Activated T-cell treated with anti-CD3 and anti-CD28 coated beads for 24 hours (primary cell): ENCODE results near the gene PCBP4.
"Not testable (repeated sequence)": the region's sequence is repeated elsewhere in the genome, so short reads cannot be mapped to it uniquely, and the experiment has no call there.

Experiments used
- DNase-seq: peaks from one replicate; pipeline ENCODE4 v3.0.0-alpha.2; 2020; ENCODE audit warnings: low read depth

PCBP4 gene

DNA sequence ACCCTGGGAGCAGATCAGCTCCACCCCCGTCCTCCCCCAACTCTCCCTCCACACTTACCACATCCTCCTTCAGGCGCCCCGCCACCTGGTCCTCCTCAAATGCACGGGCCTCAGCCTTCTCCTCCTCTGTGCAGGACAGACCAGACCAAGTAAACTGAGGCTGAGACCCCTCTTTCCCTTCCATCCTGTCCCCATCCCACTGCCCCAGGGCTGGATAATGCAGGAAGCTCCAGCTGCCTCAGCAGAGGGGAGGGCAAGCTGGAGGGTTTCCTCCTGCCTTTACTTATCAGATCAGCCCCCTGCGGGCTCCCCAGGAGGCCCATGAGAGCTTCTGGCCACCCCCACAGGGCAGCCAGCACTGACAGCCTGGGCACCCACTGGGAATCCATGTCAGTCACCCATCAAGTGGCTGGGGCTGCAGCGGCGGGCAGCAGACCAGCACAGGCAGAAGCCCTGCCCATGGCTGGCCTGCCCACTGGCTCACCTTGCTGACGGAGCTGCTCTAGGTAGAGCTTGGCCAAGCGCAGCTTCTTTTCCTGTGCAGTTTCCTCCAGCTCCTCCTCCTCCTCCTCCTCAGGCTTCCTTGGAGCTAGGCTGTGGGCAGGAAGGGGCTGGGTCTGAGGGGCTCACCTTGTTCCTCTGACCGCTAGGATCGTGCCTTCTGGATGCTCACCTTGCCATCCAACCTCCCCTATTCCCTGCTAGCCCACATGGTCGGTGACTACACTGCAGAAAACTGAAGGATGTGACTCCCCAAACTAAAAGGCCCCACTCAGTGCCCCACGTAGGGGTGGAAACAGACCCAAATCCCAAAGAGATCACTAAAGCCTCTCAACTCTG lies 29.4 kb downstream of the PCBP4 start:
- no peak for DNase-seq

DNA sequence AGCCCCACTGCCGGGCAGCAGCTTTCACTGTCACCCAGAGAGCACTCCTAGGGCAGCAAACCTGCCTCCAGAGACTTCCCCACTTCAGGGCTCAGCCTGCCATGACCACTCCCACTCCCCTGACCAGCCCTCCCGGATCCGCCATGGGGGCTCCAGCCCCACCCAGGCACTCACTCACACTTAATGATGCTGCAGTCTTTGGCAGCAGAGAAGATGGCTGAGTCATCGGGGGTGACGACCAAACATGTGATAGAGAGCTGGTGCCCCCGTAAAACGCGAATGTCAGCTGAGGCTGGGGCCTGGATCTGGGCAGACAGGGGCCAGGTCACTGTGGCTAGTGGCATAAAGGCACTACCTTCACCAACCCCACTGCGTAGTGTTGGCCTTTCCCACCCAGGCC lies 30.2 kb downstream of the PCBP4 start:
- DNase-seq, result no peak

DNA sequence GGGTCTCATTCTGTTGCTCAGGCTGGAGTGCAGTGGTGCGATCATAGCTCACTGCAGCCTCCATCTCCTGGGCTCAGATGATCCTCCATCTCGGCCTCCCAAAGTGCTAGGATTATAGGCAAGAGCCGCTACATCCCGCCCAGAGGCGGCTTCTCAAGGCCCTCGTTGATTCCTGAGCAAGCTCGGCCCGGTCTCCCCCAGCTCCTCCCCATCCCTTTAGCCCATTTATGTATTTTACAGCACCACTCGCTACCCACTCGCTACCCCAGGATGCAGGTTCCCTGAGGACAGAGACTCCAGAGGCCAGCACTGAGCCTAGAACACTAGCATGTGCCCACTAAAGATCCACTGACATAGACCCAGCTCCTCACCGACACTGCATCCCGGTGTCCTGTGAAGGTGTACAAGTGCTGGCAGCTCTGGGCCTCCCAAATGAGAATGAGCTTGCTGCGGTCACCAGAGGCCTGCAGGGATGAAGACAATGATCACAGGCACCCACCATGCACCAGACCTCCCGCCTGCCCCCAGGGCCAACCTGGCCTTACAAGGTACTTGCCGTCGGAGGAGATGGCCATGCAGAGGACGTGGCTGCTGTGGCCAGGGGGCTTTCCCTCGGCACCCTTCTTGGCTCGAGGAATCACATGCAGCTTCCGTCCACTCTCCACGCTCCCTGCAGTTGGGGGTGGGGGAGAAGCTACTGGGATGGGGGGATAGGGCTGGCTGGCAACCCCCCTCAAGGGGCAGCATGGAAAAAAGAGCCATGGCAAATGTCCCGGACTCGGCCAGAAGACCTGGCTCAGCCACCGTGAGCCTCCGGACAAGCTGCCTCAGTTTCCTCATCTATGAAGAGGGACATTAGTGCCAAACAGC lies 31.1 kb downstream of the PCBP4 start:
- DNase-seq, result no peak

DNA sequence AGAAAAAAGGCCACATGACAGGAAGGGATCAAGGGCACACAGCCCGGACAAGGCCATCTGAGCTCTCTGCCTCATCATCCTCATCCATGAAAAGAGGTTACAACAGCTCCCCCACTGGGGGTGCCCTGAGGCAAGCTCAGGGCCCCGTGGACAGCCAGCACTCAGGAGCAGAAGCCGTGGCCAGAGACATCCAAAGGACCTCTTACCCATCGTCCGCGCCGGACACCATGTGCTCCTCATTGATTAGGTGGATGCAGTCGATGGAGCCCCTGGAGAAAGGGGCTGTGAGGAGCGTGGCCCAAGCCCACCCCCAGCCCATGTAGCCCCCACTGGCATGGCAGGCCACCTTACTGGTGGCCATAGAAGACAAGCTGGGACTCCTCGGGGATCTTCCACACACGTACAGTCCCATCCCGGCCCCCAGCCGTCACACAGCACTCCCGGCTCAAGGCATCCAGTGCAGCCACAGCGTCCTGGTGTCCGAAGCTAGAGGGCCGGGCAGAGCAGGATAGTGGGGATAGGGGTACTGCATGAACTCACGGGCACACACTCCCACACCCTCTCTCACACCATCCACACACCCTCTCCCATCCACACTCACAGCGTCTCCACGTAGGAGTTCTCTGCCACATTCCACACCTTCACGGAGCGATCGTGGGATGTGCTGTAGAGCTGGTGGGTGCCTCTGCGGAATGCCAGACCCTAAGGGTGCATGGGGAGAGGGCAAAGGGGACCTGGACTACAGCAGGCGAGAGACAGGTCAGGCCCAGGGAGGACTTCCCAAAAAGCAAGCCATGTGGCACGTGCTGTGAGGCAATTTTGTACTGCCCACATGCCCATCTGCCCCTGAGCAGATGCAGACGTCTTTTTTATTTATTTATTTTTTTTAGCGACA lies 32.0 kb downstream of the PCBP4 start:
- DNase-seq, result no peak

DNA sequence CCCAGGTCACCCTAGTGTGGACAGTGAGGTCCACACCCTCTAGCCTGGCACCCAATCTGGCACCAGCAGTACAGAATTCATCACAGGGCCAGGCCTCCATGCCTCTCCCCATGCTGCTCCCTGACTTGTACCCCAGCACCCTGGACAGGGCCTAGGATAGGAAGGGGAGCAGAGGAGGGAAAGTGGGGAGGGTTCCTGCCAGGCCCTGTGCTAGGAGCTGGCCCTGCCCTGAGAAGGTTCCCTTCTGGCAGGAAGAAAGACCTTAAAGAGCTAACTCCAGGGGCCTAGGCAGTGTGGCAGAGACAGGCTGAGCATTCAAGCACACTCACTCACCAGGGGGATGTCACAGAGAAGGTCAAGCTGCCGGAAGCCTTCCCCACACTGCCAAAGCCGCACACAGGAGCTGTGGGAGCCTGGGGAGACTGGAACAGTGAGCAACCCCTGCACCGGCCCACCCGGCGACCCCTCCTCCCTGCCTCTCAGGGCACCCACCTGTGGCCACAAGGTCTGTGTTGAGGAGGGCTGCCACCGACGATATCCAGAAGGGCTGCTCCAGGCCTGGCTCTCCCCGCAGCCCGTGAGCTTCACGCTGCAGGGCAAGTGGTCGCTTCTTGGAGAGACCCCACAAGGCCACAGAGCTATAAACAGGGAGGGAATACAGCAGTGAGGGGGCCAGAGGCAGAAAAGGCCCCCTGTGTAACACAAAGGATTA lies 33.0 kb downstream of the PCBP4 start:
- no peak for DNase-seq

DNA sequence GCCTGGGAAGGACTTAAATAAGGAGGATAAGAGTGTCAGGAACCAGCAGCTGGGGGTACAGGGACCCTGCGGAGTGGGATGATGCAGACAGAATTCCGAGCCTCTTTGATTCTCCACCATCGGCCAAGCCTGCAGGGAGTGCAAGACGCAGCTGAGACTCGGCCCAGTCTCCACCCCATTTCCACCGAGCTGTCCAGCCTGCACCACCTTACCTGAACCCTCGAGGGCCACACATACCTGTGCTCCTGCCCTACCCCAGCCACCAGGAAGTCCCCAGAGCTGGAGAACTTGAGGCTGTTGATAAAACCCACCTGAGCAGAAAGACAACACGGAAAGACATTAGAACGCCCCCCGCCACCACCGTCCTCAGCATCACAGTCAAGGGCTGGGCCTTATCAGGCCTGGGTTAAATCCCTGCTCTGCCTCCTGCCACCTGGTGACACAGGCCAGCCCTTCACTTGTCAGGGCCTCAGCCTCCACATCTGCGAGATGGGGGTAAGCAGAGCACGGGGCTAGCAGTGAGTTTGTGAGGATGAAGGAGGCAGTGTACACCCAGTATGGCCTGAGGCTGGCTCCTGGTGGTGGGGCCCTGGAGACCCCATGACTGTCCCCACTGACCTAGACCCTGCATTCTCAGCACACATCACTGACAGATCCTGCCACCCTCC lies 33.6 kb downstream of the PCBP4 start:
- no peak for DNase-seq

DNA sequence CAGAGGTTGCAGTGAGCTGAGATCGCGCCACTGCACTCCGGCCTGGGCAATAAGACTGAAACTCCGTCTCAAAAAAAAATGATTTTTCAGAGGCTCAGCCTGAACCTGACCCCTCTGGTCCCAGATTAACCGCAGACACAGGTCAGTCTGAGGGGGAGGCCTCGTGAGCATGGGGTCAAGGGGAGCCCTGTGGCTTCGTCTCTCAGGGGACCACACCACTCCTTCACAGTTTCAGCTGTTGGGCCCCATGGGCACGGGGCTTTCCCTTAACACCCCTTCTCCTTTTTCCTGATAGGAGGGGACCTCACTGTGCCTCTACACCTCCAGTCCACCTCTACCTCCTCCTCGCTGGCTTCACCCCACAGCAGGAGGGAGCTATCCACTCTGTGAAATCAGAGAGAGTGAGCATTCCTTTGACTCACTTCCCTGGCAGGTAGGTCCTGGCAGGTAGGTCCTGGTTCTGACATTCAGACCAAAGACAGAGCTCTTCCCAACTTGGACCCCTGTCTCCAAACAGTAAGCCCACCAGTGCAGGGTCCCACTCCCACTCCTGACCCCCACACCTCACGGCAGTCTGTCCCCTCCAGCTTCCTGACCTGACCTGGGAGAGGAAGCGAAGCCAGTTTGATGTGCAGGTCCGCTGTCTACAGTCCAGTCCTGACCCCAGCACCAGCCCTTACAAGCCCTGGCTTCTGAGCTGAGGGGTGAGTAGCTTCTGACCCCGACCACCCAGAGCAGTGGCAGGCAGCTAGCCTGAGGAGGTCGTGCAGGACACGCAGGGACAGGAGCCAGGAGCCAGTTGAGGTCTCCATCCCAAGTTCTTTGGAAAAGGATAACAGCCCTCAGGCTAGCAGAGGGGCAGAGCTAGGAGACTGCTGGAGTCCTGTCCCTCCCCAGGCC lies 34.5 kb downstream of the PCBP4 start:
- DNase-seq, result no peak

DNA sequence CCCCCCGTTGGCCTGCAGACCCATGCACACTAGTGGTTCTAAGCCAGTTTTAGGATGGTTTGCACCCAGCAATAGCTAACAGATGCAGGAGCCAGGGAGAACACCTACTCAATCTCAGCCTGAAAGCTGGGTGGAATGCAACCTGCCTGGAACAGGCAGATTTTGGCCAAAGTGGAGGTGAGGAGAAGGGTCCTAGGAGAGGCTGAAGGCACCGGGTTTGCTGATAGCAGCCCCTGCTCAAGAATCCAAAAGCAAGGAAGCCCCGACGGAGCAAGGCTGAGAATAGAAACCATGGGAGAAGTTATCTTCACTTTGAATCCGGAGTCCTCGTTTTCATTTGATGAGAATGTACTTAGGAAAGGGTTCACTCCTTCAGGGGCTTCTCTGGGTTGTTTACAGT lies 35.5 kb downstream of the PCBP4 start:
- no peak for DNase-seq

DNA sequence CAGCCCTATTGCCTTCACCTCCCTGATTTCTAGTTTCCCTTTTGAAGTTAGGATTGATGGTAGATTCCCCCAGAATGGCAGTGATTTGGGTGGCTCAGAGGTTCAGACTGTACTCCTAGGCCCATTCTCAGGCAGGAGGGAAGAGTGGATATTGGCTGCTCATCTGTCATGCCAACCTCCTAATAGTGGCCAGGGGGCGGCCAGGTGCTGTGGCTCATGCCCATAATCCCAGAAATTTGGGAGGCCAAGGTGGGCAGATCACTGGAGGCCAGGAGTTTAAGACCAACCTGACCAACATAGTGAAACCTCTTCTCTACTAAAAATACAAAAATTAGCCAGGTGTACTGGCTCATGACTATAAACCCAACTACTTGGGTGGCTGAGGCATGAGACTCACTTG lies 36.8 kb downstream of the PCBP4 start:
- DNase-seq, result no peak

DNA sequence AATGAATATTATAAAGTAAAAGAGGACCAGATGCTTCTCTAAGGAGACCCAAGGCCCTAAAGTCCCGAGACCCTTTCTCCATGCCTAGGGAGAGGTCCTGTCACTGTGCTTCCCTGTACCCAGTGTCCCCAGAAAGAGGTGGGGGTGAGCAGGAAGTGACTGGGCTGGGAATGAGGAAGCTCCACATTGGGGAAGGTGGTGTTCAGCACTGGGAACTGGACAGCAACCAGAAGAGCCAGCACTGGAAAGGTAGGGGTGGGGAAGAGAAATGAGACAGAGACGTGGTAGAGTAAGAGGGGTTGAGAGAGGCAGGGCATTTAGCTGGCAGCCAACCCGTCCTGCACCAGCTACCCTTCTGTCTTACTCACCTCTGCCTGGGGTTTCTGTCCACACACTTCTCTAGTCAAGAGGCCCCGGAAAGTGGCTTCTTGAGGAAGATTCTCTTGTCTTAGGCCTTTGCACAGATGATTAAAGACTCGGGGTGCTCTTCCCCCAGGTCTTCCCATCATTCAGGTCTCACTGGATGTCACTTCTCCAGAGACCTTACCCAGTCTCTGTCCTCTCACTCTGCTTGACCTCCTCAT lies 37.7 kb downstream of the PCBP4 start:
- DNase-seq, result no peak

DNA sequence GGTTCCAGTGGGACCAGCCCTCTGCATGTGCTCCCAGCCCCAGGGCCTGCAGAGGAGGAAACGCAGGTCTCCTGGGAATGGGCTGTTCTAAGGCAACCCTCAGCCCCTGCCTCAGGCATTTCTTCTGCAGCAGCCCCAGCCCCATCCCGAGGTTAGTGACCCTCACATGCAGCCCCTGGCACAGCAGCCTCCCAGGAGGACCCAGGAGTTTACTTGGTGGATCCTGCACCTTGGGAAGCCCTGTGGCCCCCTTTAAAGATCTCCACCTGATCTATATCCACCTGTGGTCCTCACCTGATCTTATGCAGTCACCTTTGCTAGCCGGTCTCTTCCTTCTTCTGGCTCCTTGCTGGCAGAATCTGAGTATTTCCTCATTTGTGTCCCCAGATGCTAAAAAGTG lies 38.3 kb downstream of the PCBP4 start:
- DNase-seq, result not testable (repeated sequence)

DNA sequence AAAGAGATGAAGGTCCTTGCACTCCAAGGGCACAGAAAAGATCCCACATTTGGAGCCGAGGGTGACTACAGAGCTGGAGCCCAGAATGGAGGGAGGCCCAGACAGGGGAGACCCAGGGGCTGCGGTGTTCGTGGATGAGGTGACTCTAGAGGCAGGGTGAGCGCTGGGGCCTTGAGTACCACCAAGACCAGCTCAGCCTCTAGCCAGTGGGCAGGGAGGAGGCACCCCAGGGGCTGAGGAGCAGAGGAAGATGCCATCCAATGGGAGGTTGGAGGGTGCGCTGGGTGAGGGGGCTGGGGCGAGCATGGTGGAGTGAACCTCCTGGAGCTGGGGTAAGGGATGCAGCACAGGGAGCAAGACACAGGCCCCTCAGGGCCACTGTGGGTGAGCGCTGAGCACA lies 38.8 kb downstream of the PCBP4 start:
- DNase-seq, result no peak

DNA sequence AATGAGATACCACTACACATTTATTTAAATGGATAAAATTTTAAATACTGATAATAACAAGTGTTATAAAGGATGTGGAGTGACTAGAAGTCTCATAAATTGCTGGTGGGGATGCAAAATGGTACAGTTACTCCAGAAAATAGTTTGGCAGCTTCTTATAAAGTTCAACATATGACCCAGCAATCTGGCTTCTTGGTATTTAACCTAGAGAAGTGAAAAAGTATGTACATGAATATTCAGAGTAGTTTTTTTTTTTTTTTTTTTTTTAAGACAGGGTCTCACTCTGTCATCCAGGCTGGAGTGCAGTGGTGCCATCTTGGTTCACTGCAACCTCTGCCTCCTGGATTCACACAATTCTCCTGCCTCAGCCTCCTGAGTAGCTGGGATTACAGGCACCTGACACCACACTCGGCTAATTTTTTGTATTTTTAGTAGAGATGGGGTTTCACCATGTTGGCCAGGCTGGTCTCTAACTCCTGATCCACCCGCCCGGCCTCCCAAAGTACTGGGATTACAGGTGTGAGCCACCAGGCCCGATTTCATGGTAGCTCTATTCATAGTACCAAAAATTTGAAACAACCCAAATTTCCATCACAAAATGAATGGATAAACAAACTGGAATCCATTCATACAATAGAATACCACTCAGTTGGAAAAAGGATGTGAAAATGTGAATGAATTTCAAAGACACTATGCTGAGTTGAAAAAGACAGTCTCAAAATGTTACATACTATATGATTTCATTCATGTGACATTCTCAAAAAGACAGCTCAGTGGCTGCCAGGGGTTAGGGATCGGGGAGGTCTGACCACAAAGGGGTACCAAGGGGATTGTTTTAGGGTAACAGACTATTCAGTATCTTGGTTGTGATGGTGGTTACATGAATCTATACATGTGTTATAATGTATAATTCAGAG lies 39.9 kb downstream of the PCBP4 start:
- DNase-seq, result no peak

DNA sequence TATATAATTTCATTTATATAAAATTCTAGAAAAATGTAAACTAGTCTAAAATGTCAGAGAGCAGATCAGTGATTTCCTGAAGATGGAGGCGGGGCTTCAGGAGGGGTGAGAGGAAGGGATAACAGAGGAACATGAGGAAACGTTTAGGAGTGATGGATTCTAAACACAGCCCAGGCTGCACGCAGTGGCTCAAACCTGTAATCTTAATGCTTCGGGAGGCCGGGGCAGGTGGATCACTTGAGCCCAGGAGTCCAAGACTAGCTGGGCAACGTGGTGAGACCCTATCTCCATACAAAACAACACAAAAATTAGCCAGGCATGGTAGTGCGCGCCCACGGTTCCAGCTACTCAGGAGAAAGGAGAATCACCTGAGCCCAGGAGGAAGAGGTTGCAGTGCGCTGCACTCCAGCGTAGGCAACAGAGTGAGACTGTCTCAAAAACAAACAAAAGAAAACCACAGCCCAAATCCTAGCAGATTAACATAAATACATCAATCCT lies 46.1 kb downstream of the PCBP4 start:
- no peak for DNase-seq

DNA sequence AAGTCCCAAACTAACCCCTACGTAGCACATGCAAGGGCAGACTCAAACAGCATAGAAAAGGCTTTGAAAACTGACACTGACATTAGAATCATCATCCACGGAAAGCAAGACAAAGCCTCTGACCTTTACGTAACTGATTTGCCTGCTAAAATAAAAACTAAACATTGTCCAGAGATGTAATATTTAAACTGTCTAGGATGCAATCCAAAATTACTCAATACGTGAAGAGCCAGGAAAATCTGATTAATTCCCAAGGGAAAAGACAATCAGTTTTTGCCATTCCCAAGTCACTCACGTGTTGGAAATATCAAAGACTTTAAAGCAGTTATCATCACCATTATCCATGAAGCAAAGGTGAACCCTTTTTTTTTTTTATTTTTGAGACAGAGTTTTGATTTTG lies 50.8 kb downstream of the PCBP4 start:
- no peak for DNase-seq

DNA sequence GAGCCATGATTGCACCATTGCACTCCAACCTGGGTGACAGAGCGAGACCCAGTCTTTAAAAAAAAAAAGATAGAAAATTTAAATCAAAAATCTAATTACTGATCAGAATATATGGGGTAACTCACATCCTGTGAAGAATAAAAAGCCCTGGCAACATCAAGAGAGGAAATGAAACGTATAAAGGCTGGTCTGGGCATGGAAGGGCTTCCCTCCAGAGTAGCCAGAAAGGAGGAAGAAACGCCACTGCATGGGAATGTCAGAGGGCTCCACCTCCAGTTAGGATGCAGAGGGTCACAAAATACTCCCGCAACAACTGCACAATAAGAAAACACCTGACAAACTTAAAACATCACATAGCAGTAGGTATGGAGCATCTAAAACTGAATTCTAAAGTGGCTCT lies 59.2 kb downstream of the PCBP4 start:
- DNase-seq, result no peak
